Keratinocyte (primary cell): Measurements from ENCODE around the gene C10orf120. TPM values are rescaled to one million over a fixed set of nuclear protein-coding genes. Genes with fewer than 3 reads are reported as not detected.

Source experiments
- DNase-seq: peaks from one replicate; pipeline ENCODE4 v3.0.0-alpha.2; 2011; ENCODE audit warnings: low read depth, missing footprints, low spot score
- FAIRE-seq: peaks from 2 replicates; lab custom pipeline; 2011; peaks lifted over from hg19 to GRCh38; lab: Jason Lieb, UNC
- H2AFZ ChIP-seq: 2 replicates; pipeline ENCODE4 v1.6.0; 2012; ENCODE audit warnings: low read length, control low read depth, inconsistent platforms; ENCODE audit not compliant: control insufficient read depth
- H3K27ac ChIP-seq: 2 replicates; pipeline ENCODE4 v1.5.1; 2011; ENCODE audit warnings: low read length; ENCODE audit not compliant: control insufficient read depth, insufficient read depth
- H3K27me3 ChIP-seq: 3 replicates; pipeline ENCODE4 v1.6.0; 2011; ENCODE audit warnings: low read length; ENCODE audit not compliant: control insufficient read depth, insufficient read depth; ENCODE audit errors: extremely low read depth
- H3K36me3 ChIP-seq, 2 experiments: 2 replicates in 1 of 2; 3 replicates in 1 of 2; pipeline ENCODE4 v1.5.1; 2011; ENCODE audit warnings: low read length in 2 of 2, mild to moderate bottlenecking in 1 of 2; ENCODE audit not compliant: control insufficient read depth in 2 of 2, insufficient read depth in 2 of 2; ENCODE audit errors: extremely low read depth in 1 of 2
- H3K4me1 ChIP-seq: 3 replicates; pipeline ENCODE4 v1.5.1; 2011; ENCODE audit warnings: low read length; ENCODE audit not compliant: control insufficient read depth, insufficient read depth; ENCODE audit errors: extremely low read depth
- H3K4me2 ChIP-seq: 3 replicates; pipeline ENCODE4 v1.6.0; 2011; ENCODE audit warnings: low read depth, low read length; ENCODE audit not compliant: control insufficient read depth, insufficient read depth; ENCODE audit errors: extremely low read depth
- H3K4me3 ChIP-seq, 3 experiments: fragments of 200-600 bp in 1 of 3; sonication (generic) in 1 of 3; 2 replicates in 2 of 3; 3 replicates in 1 of 3; pipeline ENCODE4 v1.5.1; 2011 to 2016; ENCODE audit warnings: low read length in 3 of 3, mild to moderate bottlenecking in 3 of 3, control low read depth in 2 of 3, inconsistent platforms in 1 of 3, low read depth in 1 of 3, mixed read lengths in 1 of 3, mixed run types in 1 of 3, moderate library complexity in 1 of 3; ENCODE audit not compliant: control insufficient read depth in 2 of 3, insufficient read depth in 2 of 3; ENCODE audit errors: extremely low read depth in 1 of 3
- H3K79me2 ChIP-seq: 2 replicates; pipeline ENCODE4 v1.6.0; 2012; ENCODE audit warnings: low read length; ENCODE audit not compliant: control insufficient read depth, insufficient read depth
- H3K9ac ChIP-seq: 3 replicates; pipeline ENCODE4 v1.6.0; 2011; ENCODE audit warnings: low read length; ENCODE audit not compliant: control insufficient read depth, insufficient read depth; ENCODE audit errors: extremely low read depth
- H3K9me1 ChIP-seq: 3 replicates; pipeline ENCODE4 v1.6.0; 2011; ENCODE audit warnings: low read length; ENCODE audit not compliant: control insufficient read depth, insufficient read depth; ENCODE audit errors: extremely low read depth
- H3K9me3 ChIP-seq: 2 replicates; pipeline ENCODE4 v1.5.1; 2012; ENCODE audit warnings: low read depth, low read length; ENCODE audit not compliant: control insufficient read depth
- H4K20me1 ChIP-seq: 3 replicates; pipeline ENCODE4 v1.6.0; 2011; ENCODE audit warnings: low read length; ENCODE audit not compliant: control insufficient read depth, insufficient read depth; ENCODE audit errors: extremely low read depth
- CTCF ChIP-seq, 3 experiments: IDR thresholded peaks in 1 of 3; conservative IDR thresholded peaks in 1 of 3; optimal IDR thresholded peaks in 1 of 3; 2 replicates in 2 of 3; 3 replicates in 1 of 3; pipeline versions ENCODE3 to v1.5.1; 2011; ENCODE audit warnings: low read length in 3 of 3, mild to moderate bottlenecking in 3 of 3, moderate library complexity in 2 of 3, control low read depth in 1 of 3, inconsistent platforms in 1 of 3; ENCODE audit not compliant: insufficient read depth in 2 of 3; ENCODE audit errors: extremely low read depth in 1 of 3
- EZH2 ChIP-seq: IDR thresholded peaks from one replicate; pipeline ENCODE4 v1.6.1; 2012; ENCODE audit warnings: inconsistent platforms, mild to moderate bottlenecking, low read length, moderate library complexity
- dilution Hi-C: fragments of 300-500 bp; cut with MboI; formaldehyde crosslinking; loops from one replicate; pipeline ENCODE4 v1.7.0; 2020; ENCODE audit warnings: low sequenced_read_pairs; ENCODE audit not compliant: extremely low pct_ligation_motif_present
- polyA plus RNA-seq, 5 experiments: library from polyadenylated mRNA; depleted of rRNA in 3 of 5; stranded (reverse) in 3 of 5; stranded (forward) in 1 of 5; unstranded in 1 of 5; fragments of >200 nt; gene quantifications; 1 replicate in 1 of 5; 2 replicates in 3 of 5; 3 replicates in 1 of 5; pipeline versions ENCODE4 v1.2.1 to v1.2.3, GENCODE V29; 2011 to 2012; ENCODE audit warnings: missing spikeins in 2 of 5, low read depth in 1 of 5, low replicate concordance in 1 of 5

C10orf120 gene
- polyA plus RNA-seq, 1 donor (not counting 4 experiments of a cell fraction or from before 2014, with no cell fraction given), result not detected

- H2AFZ ChIP-seq, result no peak overlapping the region
- FAIRE-seq, result no peak
- dilution Hi-C loops, result no loop called here
Measured at GRCh38 chr10:122688293-122688989, 11.2 kb downstream of the C10orf120 start.

GRCh38 chr10:122682522-122682921 lies 17.1 kb downstream of the C10orf120 start:
- Histone ChIP-seq H3K4me3 (no peak overlapping the region), H3K27ac (no peak overlapping the region), H3K36me3 (no peaks in the 10 kb centered on the region), H2AFZ (no peak overlapping the region), H3K79me2 (no peaks in the 10 kb centered on the region), H3K9ac (no peak overlapping the region), H3K27me3 (no peaks in the 10 kb centered on the region), H3K9me1 (no peaks in the 10 kb centered on the region), H3K9me3 (no peaks in the 10 kb centered on the region), H4K20me1 (no peaks in the 10 kb centered on the region), H3K4me2 (no peak overlapping the region), H3K4me1 (no peaks in the 10 kb centered on the region)
- TF ChIP-seq EZH2, result no peak
- no peak for TF ChIP-seq CTCF (optimal IDR thresholded peaks at IDR 0.05 in 1 of 3, IDR thresholded peaks at IDR 0.05 in 1 of 3, conservative IDR thresholded peaks at IDR 0.05 in 1 of 3; ENCODE audit: extremely low read depth in 1 of 3, insufficient read depth in 2 of 3, low read length in 3 of 3)
- dilution Hi-C loops, result no loop called here
- DNase-seq, result no peak
- FAIRE-seq, result no peak

More at GRCh38 chr10:122688293-122688989, 11.2 kb downstream of the C10orf120 start:
- Histone ChIP-seq H3K36me3 (no peaks in the 10 kb centered on the region), H3K4me2 (no peak overlapping the region), H3K4me1 (no peaks in the 10 kb centered on the region), H3K4me3 (no peak overlapping the region), H3K27ac (no peak overlapping the region), H3K9me3 (no peaks in the 10 kb centered on the region), H3K9ac (no peak overlapping the region), H4K20me1 (no peaks in the 10 kb centered on the region), H3K27me3 (no peaks in the 10 kb centered on the region), H3K79me2 (no peaks in the 10 kb centered on the region), H3K9me1 (no peaks in the 10 kb centered on the region)
- no peak for DNase-seq
- no peak for TF ChIP-seq EZH2
